A673 (cell line): ENCODE measurements around the gene RELT. TPM values are rescaled to one million over a fixed set of nuclear protein-coding genes. Genes with fewer than 3 reads are reported as not detected.

Experiments used
- BruUV-seq: library from RNA; stranded (reverse); fragments of 400-500 nt; replicated peaks from 2 replicates; lab custom pipeline; 2021; lab: Mats Ljungman, UMichigan
- CTCF ChIA-PET: fragments of 300-600 bp; sonication (Branson Sonifier 250); formaldehyde crosslinking; loops from one replicate; lab custom pipeline; 2022; ENCODE audit warnings: antibody characterized with exemption; lab: Charles Lee
- POLR2A ChIA-PET: fragments of 300-600 bp; sonication (Branson Sonifier 250); formaldehyde crosslinking; loops from one replicate; lab custom pipeline; 2022; ENCODE audit warnings: antibody characterized with exemption; ENCODE audit not compliant: low non-redundant PET; lab: Charles Lee
- DNase-seq: peaks from one replicate; pipeline ENCODE4 v3.0.0-alpha.2; 2015; ENCODE audit warnings: low spot score
- H3K27ac ChIP-seq: fragments of 200-600 bp; sonication (generic); 2 replicates; pipeline ENCODE4 v1.5.1; 2016; ENCODE audit warnings: mixed run types, low read depth, mild to moderate bottlenecking, mixed read lengths, antibody characterized with exemption, low read length; ENCODE audit not compliant: poor library complexity, severe bottlenecking
- H3K27me3 ChIP-seq: fragments of 200-600 bp; sonication (generic); replicated peaks from 2 replicates; pipeline ENCODE4 v1.6.1; 2017; ENCODE audit warnings: mixed run types, low read depth, mild to moderate bottlenecking, mixed read lengths, antibody characterized with exemption, low read length; ENCODE audit not compliant: insufficient read depth, poor library complexity
- H3K36me3 ChIP-seq: fragments of 200-600 bp; sonication (generic); 2 replicates; pipeline ENCODE4 v1.6.1; 2016; ENCODE audit warnings: mixed run types, mild to moderate bottlenecking, mixed read lengths, antibody characterized with exemption, low read length; ENCODE audit not compliant: insufficient read depth, poor library complexity, severe bottlenecking
- H3K4me1 ChIP-seq: fragments of 200-600 bp; sonication (generic); 2 replicates; pipeline ENCODE4 v1.6.1; 2017; ENCODE audit warnings: mixed run types, mild to moderate bottlenecking, mixed read lengths, antibody characterized with exemption, low read length; ENCODE audit not compliant: insufficient read depth, poor library complexity, severe bottlenecking
- H3K4me3 ChIP-seq: fragments of 200-600 bp; sonication (generic); 2 replicates; pipeline ENCODE4 v1.5.1; 2016; ENCODE audit warnings: low read depth, mixed run types, mild to moderate bottlenecking, mixed read lengths, low read length; ENCODE audit not compliant: poor library complexity, severe bottlenecking
- H3K9me3 ChIP-seq: fragments of 200-600 bp; sonication (generic); 2 replicates; pipeline ENCODE4 v1.6.1; 2016; ENCODE audit warnings: mixed run types, low read depth, mild to moderate bottlenecking, mixed read lengths, antibody characterized with exemption, low read length; ENCODE audit not compliant: poor library complexity, severe bottlenecking
- EZH2 ChIP-seq: fragments of 200-600 bp; sonication (generic); IDR thresholded peaks from 2 replicates; pipeline ENCODE4 v1.6.1; 2017; ENCODE audit warnings: borderline replicate concordance, low read depth, mild to moderate bottlenecking, mixed read lengths, antibody characterized with exemption, low read length; ENCODE audit not compliant: poor library complexity, severe bottlenecking
- intact Hi-C: fragments of 100-400 bp; cut with micrococcal nuclease; formaldehyde crosslinking; loops from one replicate; pipeline ENCODE4 v1.10.0; 2022; ENCODE audit not compliant: unreplicated experiment
- total RNA-seq: library from RNA; stranded (reverse); gene quantifications from 2 replicates; pipeline ENCODE4 v1.2.3, GENCODE V29; 2021
- TF ChIP-seq, protein P1 (sequence below): fragments of 300-800, 200-600 bp; sonication (generic); conservative IDR thresholded peaks from 2 replicates; pipeline ENCODE4 v1.5.1; 2017; ENCODE audit warnings: low read depth, mild to moderate bottlenecking, antibody characterized with exemption, low read length, moderate library complexity, mixed read lengths

The RELT gene
- total RNA-seq, 1 experiment from 2014 or later: 20.9 TPM

DNA sequence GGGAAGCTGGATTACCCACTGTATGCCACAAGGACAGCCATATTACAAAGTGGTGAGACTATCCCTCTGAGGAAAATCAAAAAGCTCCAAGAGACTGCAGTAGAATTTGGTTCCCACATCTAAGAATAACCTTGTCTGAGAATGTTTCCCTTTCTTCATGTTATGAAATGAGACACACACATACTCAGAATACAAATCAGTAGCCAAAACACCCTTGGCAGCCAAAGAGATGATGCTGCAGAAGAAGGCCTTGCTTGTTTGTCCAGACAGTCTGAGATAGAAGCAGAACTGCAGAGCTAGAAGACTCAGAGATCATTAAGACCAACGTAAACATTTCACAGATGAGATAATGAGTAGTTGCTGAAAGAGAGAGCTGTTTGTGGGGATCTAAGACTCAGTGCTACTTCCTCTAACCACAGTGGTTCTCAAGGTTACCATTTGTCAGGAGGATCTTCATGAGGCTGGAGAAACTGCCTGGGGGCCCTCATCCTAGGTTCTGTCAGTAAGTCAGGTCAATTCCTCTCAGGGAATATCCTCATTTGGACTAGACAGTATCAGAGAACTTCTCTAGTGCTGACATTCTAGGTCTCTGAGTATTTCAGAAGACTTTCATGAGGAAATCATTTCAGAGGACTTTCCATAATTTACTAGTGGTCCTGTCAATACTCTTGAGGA, 38.9 kb downstream of the RELT start:
- Histone ChIP-seq H3K4me1 (peaks cover 19% of the 10 kb centered on the region), H3K27me3 (no peaks in the 10 kb centered on the region), H3K9me3 (no peaks in the 10 kb centered on the region), H3K36me3 (no peaks in the 10 kb centered on the region), H3K4me3 (no peak overlapping the region), H3K27ac (no peak overlapping the region)
- BruUV-seq: no TSS peak
- POLR2A ChIA-PET: no interaction called here
- CTCF ChIA-PET: no interaction called here
- no peak for TF ChIP-seq EZH2
- DNase-seq: no peak
- intact Hi-C loops: no loop called here

DNA sequence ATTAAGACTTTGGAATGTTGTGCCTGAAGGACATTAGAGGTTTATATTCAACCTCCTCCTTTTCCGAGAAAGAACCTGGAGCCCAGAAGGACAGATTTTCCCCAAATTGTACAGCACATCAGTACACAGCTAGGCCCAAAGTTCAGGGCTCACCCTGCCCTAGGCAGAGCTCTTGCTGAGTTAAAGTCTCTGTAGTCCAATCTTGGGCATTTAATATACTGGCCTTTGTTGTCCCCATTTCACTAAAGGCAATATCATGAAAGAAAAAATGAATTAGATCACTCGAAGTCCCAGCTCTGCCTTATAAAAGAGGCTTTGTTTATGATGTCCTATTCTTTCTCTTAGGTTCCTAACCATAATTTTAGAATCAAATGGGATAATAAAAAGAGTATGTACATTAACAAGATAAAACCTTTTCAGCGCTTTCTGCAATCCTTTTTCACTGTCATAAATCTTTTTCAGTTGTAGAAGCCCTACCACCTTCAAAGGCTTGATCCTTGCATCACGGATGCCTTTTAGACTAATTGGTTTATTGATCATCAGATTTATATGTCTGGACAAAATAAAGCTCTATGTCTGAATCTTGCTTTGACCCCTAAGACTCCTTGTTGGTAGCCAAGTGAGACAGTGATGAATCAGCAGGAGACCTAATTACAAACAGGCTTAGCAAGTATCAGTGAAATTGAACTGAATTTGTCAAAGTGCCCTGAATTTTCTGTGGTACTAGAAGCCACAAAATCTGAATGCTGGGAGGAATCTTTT, 39.8 kb downstream of the RELT start:
- DNase-seq: peak; percentile 32
- TF ChIP-seq, protein P1, sequence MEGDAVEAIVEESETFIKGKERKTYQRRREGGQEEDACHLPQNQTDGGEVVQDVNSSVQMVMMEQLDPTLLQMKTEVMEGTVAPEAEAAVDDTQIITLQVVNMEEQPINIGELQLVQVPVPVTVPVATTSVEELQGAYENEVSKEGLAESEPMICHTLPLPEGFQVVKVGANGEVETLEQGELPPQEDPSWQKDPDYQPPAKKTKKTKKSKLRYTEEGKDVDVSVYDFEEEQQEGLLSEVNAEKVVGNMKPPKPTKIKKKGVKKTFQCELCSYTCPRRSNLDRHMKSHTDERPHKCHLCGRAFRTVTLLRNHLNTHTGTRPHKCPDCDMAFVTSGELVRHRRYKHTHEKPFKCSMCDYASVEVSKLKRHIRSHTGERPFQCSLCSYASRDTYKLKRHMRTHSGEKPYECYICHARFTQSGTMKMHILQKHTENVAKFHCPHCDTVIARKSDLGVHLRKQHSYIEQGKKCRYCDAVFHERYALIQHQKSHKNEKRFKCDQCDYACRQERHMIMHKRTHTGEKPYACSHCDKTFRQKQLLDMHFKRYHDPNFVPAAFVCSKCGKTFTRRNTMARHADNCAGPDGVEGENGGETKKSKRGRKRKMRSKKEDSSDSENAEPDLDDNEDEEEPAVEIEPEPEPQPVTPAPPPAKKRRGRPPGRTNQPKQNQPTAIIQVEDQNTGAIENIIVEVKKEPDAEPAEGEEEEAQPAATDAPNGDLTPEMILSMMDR: no peak
- TF ChIP-seq EZH2: no peak
- Histone ChIP-seq H3K4me3 (no peak overlapping the region), H3K9me3 (no peaks in the 10 kb centered on the region), H3K27ac (no peak overlapping the region), H3K4me1 (peaks cover 19% of the 10 kb centered on the region), H3K27me3 (no peaks in the 10 kb centered on the region), H3K36me3 (no peaks in the 10 kb centered on the region)
- ChIA-PET CTCF (no interaction called here), POLR2A (no interaction called here)
- intact Hi-C loops: no loop called here
- no TSS peak for BruUV-seq

DNA sequence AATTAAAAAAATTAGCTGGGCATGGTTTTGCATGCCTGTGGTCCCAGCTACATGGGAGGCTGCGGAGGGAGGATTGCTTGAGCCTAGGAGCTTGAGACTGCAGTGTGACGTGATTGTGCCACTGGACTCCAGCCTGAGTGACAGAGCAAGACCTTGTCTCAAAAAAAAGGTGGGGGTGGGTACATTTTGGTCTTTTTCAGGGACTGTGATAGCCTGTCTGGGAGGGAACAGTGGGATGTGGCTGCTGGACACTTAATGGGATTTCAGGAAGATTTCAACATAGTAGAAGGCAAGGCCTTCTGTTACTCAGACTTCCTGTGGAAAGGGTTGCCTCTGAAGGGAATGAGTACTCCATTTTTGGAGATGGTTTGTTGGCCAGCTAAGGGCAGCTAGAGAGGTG, 40.6 kb downstream of the RELT start:
- no peak overlapping the region for H3K4me3 ChIP-seq
- H3K9me3 ChIP-seq: no peaks in the 10 kb centered on the region
- no peaks in the 10 kb centered on the region for H3K36me3 ChIP-seq
- no peaks in the 10 kb centered on the region for H3K27me3 ChIP-seq
- no TSS peak for BruUV-seq
- POLR2A ChIA-PET: no interaction called here
- no peak overlapping the region for H3K27ac ChIP-seq
- TF ChIP-seq, protein P1: no peak
- TF ChIP-seq EZH2: no peak
- no peak for DNase-seq
- peaks cover 23% of the 10 kb centered on the region for H3K4me1 ChIP-seq
- CTCF ChIA-PET: no interaction called here
- intact Hi-C loops: no loop called here
